Activated B cell treated with CpG ODN at 0.5 μM for 24 hours (primary cell): ENCODE measurements around the gene ISG20L2. TPM values are rescaled to one million over a fixed set of nuclear protein-coding genes. Genes with fewer than 3 reads are reported as not detected.

Experiments used
- ATAC-seq: fragments of 200-7000 bp; cut with Tn5 transposase; one replicate; pipeline ENCODE4 v1.10.0; 2021; ENCODE audit warnings: low read depth, mild to moderate bottlenecking, moderate library complexity
- CTCF ChIA-PET: fragments of 350-600 bp; sonication (Branson Sonifier 250); formaldehyde crosslinking; loops from one replicate; lab custom pipeline; 2021; ENCODE audit warnings: antibody characterized with exemption; lab: Charles Lee
- POLR2A ChIA-PET: fragments of 350-600 bp; sonication (Branson Sonifier 250); formaldehyde crosslinking; loops from one replicate; lab custom pipeline; 2021; ENCODE audit warnings: antibody characterized with exemption; lab: Charles Lee
- DNase-seq: peaks from one replicate; pipeline ENCODE4 v3.0.0; 2022
- H3K27ac Mint-ChIP-seq: one replicate; pipeline ENCODE4 v1.8.0; 2020; ENCODE audit warnings: mixed read lengths
- H3K27me3 Mint-ChIP-seq: one replicate; pipeline ENCODE4 v1.8.0; 2021; ENCODE audit warnings: mixed read lengths
- H3K36me3 Mint-ChIP-seq: one replicate; pipeline ENCODE4 v1.8.0; 2021; ENCODE audit warnings: low read depth, mixed read lengths
- H3K4me1 Mint-ChIP-seq: one replicate; pipeline ENCODE4 v1.8.0; 2021; ENCODE audit warnings: mixed read lengths
- H3K4me3 Mint-ChIP-seq: one replicate; pipeline ENCODE4 v1.8.0; 2020; ENCODE audit warnings: mild to moderate bottlenecking, mixed read lengths
- H3K9me3 Mint-ChIP-seq: one replicate; pipeline ENCODE4 v1.8.0; 2020; ENCODE audit warnings: mixed read lengths
- intact Hi-C: fragments of 100-400 bp; cut with micrococcal nuclease; formaldehyde crosslinking; loops from one replicate; pipeline ENCODE4 v1.15.1; 2024
- total RNA-seq: library from RNA; stranded (reverse); gene quantifications from 2 replicates; pipeline ENCODE4 v1.2.3, GENCODE V29; 2022
- TF ChIP-seq, protein P1 (sequence below): fragments of 200-600 bp; IDR thresholded peaks from one replicate; pipeline ENCODE4 v1.8.0; 2022; ENCODE audit warnings: antibody characterized with exemption, mild to moderate bottlenecking

ISG20L2 gene
- total RNA-seq, 1 donor from 2014 or later, result 53.0 TPM

DNA sequence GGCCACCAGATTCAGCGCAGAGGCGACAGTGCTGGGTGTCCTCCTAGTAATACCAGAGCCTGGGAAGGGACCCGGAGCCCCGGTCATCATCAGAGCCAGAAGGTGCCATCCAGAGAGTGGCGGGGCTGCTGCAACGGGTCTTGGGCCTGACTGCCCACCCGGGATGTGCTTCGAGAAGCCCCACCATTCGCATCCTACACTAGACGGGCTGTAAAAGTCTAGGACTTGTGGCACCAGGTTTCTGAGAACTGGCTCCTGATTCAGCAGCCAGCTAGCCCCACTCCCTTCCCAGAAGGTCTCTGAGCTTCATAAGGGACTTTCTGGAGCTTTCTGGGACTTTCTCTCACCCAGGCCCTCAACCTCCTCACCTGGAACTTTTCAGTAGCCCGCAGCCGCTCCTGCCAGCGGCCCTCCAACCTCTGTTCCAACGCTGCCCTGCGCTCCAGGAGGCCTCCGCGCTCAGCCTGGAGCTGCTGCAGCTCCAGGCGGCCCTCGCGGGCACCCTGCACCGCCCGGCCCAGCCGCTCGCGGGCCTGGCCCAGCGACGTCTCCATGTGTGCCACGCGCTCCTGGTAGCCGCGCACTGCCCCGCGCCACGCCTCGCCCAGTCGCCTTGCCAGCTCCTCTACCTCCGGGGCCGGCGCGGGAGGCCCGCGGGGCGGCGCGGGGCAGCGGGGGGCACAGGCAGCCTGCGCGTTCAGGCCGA lies 52.3 kb downstream of the ISG20L2 start:
- peaks cover 16% of the 10 kb centered on the region for H3K4me1 Mint-ChIP-seq
- H3K27me3 Mint-ChIP-seq, result peaks cover 64% of the 10 kb centered on the region
- CTCF ChIA-PET, result interaction anchor here (1.1 to 8.2 kb wide), 6 partner anchors 13 to 57 kb away, joined by 4 to 63 read pairs (median 12); partner anchors contain the start of genes CRABP2 and HAPLN2
- intact Hi-C loops, result loop anchor here (5.0 kb wide), 1 partner anchor 239 kb away; no protein-coding TSS in a partner anchor
- TF ChIP-seq, protein P1, sequence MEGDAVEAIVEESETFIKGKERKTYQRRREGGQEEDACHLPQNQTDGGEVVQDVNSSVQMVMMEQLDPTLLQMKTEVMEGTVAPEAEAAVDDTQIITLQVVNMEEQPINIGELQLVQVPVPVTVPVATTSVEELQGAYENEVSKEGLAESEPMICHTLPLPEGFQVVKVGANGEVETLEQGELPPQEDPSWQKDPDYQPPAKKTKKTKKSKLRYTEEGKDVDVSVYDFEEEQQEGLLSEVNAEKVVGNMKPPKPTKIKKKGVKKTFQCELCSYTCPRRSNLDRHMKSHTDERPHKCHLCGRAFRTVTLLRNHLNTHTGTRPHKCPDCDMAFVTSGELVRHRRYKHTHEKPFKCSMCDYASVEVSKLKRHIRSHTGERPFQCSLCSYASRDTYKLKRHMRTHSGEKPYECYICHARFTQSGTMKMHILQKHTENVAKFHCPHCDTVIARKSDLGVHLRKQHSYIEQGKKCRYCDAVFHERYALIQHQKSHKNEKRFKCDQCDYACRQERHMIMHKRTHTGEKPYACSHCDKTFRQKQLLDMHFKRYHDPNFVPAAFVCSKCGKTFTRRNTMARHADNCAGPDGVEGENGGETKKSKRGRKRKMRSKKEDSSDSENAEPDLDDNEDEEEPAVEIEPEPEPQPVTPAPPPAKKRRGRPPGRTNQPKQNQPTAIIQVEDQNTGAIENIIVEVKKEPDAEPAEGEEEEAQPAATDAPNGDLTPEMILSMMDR, result no peak
- no peak overlapping the region for H3K27ac Mint-ChIP-seq
- no peak overlapping the region for H3K4me3 Mint-ChIP-seq
- POLR2A ChIA-PET, result interaction anchor here (0.7 to 1.2 kb wide), 2 partner anchors 13 to 15 kb away, joined by 3 read pairs; no protein-coding TSS in a partner anchor
- no peaks in the 10 kb centered on the region for H3K36me3 Mint-ChIP-seq
- DNase-seq (no peak), ATAC-seq (no peak)
- H3K9me3 Mint-ChIP-seq, result no peaks in the 10 kb centered on the region

DNA sequence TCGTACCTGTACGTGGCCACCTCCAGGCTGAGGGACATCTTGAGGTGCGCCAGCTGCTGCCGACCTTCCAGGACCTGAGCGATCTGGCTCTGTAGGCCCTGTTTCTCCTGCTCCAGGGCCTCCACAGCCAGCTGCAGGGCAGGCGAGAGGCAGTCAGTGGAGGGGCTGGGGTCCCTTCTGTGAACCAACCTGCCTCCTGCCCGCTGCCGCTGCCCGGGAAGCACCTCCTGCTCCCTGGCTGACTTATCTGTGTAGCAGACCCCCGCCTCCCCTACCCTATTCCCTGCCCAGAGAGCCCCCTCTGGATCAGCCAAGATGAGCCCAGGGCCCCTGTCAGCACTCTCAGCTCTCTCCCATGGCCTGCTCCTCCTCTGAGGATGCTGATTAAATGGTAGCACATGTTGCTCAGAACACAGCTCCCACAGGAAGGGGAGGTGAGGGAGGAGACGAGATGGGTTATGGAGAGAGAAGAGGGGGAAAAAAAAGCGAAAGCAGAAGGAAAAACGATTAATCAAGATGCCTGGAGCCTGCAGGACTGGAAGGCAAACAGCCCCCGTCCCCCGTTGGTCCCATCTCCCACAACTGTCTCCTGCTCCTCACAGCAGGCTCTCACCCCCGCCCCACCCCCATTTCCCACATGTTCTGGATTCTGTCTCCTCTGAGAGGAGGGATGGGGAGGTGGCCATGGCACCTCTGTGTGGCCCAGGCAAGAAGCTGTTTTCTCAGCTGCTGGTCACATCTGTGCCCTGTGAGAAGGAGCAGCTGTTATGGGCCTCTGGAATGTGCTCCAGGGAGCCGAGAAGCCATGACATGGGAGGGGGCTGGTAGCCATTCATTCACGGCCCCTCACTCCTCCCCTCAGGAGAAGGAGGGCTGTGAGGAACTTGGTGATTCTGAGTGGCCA lies 53.1 kb downstream of the ISG20L2 start:
- Mint-ChIP-seq H3K4me3 (no peak overlapping the region), H3K27ac (no peak overlapping the region), H3K9me3 (no peaks in the 10 kb centered on the region), H3K4me1 (peaks cover 15% of the 10 kb centered on the region), H3K27me3 (peaks cover 57% of the 10 kb centered on the region), H3K36me3 (no peaks in the 10 kb centered on the region)
- ATAC-seq, result no peak
- TF ChIP-seq, protein P1, result no peak
- POLR2A ChIA-PET, result interaction anchor here (1.2 kb wide), 1 partner anchor 14 kb away, joined by 3 read pairs; no protein-coding TSS in a partner anchor
- intact Hi-C loops, result loop anchor here (5.0 kb wide), 1 partner anchor 238 kb away; no protein-coding TSS in a partner anchor
- no peak for DNase-seq
- CTCF ChIA-PET, result interaction anchor here (1.1 to 8.2 kb wide), 5 partner anchors 14 to 51 kb away, joined by 4 to 63 read pairs (median 10); partner anchors contain the start of gene CRABP2

DNA sequence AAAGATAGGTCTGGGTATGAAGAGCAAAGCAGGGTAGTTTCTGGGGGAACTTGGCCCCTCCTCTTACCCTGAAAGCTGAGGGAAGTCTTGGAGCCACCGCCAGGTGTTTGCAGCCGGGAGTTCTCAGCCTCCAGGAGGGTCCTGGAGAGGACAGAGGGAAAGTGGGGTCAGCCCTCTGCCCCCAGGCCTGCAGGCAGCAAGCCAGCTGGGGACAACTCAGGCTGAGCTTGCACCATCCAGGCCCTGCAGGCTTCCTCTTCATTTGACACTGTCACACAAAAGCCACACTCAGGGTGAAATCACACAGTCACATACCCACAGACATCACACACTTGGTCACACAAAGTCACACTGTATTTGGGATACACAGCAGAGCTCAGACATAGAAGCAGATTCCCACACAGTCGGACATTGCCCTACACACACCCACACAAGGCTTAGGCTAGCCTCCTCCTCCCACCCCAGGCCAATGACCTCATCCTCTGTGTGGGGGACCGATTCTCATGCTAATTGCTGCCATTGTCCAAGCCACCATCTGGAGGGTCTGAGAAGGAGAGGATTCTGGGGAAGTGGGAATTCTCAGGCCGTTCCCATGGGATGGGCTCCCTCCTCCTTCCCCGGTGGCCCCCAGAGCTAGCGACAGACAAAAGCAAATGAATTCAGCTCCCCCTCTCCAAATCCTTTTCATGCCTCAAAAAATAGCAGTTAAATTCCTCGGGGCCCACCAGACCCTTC lies 55.0 kb downstream of the ISG20L2 start:
- no peaks in the 10 kb centered on the region for H3K36me3 Mint-ChIP-seq
- H3K27ac Mint-ChIP-seq, result no peak overlapping the region
- H3K27me3 Mint-ChIP-seq, result peaks cover 44% of the 10 kb centered on the region
- H3K9me3 Mint-ChIP-seq, result no peaks in the 10 kb centered on the region
- intact Hi-C loops, result no loop called here
- TF ChIP-seq, protein P1, result no peak
- H3K4me3 Mint-ChIP-seq, result no peak overlapping the region
- ATAC-seq, result no peak
- DNase-seq, result no peak
- peaks cover 15% of the 10 kb centered on the region for H3K4me1 Mint-ChIP-seq
- POLR2A ChIA-PET, result no interaction called here
- CTCF ChIA-PET, result interaction anchor here (1.1 kb wide), 1 partner anchor 9 kb away, joined by 3 read pairs; no protein-coding TSS in a partner anchor

Other genes with a start within 250 kb of the ISG20L2 start
- 101 and 114 TPM in 2 replicates for gene MEF2D, start 228.0 kb downstream of the ISG20L2 start, total RNA-seq
- 0.22 and 0.29 TPM in 2 replicates for gene IQGAP3, start 156.2 kb downstream of the ISG20L2 start, total RNA-seq
- gene TTC24, start 149.0 kb downstream of the ISG20L2 start, total RNA-seq, result 19.6 TPM in 2 replicates
- gene NAXE, start 137.0 kb downstream of the ISG20L2 start, total RNA-seq, result 75.6 and 84.5 TPM in 2 replicates
- 64.6 and 71.8 TPM in 2 replicates for gene GPATCH4, start 127.3 kb downstream of the ISG20L2 start, total RNA-seq
- gene HAPLN2, start 109.4 kb downstream of the ISG20L2 start, total RNA-seq, result not detected in 2 replicates
- 0.27 and 0.51 TPM in 2 replicates for gene BCAN, start 86.6 kb downstream of the ISG20L2 start, total RNA-seq
- not detected in 2 replicates for gene NES, start 51.4 kb downstream of the ISG20L2 start, total RNA-seq
- 0.55 and 0.66 TPM in 2 replicates for gene CRABP2, start 23.2 kb downstream of the ISG20L2 start, total RNA-seq
- 54.5 and 56.7 TPM in 2 replicates for gene METTL25B, start 297 bp downstream of the ISG20L2 start, total RNA-seq
- gene MRPL24, start 12.3 kb upstream of the ISG20L2 start, total RNA-seq, result 65.8 and 83.7 TPM in 2 replicates
- gene HDGF, start 22.9 kb upstream of the ISG20L2 start, total RNA-seq, result 107 and 113 TPM in 2 replicates
- gene PRCC, start 38.8 kb upstream of the ISG20L2 start, total RNA-seq, result 80.4 and 81.4 TPM in 2 replicates
- gene SH2D2A, start 88.1 kb upstream of the ISG20L2 start, total RNA-seq, result 1.7 and 2.3 TPM in 2 replicates
- not detected in 2 replicates for gene INSRR, start 130.4 kb upstream of the ISG20L2 start, total RNA-seq
- 0.11 TPM in 1 of 2 replicates, not detected in the other for gene NTRK1, start 132.1 kb upstream of the ISG20L2 start, total RNA-seq
- gene PEAR1, start 165.0 kb upstream of the ISG20L2 start, total RNA-seq, result not detected in 2 replicates
- gene LRRC71, start 191.9 kb upstream of the ISG20L2 start, total RNA-seq, result not detected in 2 replicates